ENCODE data around the gene AHNAK2.
"Not testable (repeated sequence)": the region's sequence is repeated elsewhere in the genome, so short reads cannot be mapped to it uniquely, and the experiment has no call there.

Gene AHNAK2

DNA sequence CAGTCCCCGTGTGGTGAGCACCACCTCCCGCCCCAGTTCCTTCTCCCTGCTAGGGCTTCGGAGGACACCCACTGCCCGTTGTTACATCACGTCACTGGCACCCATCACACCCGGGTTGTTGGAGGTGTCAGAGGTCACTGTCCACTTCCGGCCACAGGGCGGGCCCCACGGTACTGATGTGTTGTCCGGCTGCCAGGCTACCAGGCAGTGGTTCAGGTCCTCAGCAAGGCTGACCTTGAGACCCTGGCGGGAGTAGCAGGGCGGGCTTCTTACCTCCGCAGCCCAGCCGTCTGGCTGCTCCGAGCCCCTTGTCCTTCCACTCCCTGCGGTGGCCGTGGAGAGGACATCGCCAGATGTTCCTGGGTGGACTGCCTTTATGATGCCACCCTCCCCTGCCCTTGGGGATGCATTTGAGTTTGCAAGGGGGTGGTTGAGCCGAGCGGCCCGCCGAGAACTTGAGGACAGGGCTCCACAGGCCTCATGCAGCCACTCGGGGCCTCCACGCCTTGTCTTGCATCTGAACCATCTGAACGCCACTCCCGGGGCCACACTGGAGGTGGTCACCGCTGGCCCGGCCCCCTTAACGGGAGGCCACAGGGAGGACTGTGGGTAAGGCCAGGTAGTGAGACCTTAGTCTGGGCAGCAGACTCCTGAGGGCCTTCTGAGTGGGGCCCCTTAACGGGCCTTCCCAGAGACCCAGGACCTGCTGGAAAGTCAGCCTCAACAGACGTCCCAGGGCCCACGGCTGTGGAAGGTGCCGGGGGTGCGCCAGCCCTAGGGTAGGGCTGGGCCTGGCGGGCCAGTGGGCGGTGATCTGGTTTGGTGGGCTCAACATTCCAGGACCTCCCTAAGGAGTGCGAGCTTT, 80.6 kb downstream of the AHNAK2 start:
- DNase-seq (ENCODE audit: low read depth), result no peak

DNA sequence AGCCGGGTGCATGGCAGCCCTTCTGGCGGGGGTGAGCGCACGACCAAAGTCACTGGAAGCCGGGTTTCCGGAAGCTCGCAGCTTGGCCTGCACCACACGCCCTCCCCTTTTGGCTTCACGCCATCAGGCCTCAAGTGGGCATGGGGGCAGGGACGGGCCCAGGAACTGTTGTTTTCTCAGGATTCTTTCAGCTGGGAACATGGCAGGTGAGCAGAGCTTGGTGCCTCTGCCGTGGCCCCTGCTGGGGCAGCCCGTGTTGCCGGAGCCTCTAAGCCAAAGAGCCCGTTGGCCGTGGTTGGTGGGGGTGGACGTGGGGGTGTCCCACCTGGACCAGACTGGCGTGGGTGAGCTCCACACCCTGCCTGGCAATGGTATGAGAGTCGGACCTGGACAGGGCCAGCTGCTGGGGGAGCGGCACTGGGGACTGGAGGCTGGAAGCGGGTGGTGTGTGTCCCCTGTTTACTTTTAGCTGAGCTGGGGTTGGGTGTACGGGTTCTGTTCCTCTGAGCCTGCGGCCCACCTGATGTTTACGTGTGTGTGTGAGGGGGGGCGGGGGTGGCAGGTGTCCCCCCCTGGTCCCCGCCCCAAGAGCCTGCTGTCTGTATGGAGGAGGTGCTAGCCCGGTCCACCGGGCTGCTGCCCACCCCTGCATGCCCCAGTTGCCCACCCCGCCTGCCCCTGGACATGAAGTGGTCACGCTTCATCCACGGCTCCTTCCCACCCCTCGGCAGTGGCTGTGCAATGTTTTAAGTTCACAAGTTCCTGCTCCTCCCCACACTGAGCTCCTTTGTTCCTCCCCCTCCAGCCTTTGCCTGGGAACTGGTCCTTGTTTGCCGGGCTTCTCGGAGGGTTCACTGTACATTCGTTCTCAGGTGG, 82.2 kb downstream of the AHNAK2 start:
- no peak for DNase-seq (ENCODE audit: low read depth)

DNA sequence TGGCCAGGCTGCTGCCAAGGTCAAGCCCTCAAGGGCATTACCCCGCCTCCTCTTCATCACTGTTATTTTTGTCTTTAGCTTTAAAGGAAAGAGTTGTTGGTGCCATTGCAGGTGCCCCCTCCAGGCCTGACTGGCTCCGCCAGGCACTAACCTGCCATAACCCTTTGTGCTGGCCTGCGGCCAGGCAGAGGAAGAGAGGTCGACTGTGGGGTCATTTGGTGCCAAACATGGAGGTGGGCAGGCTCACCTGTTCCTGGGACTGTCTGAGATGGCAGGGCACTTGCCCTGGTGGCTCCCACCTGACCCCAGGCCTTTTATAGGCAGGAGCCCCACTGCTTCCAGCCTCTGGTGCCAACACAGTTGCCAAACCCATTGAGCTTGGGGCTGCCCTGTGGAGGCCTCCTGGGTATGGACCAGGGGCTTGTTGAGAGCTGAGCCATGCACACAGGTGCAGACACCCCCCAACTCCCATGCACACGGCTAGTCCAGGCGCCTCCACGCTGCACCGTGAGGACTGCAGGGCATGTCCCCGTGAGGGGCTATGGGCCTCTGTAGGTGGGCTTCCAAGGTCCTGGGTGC, 82.9 kb downstream of the AHNAK2 start:
- DNase-seq (ENCODE audit: low read depth), result no peak

DNA sequence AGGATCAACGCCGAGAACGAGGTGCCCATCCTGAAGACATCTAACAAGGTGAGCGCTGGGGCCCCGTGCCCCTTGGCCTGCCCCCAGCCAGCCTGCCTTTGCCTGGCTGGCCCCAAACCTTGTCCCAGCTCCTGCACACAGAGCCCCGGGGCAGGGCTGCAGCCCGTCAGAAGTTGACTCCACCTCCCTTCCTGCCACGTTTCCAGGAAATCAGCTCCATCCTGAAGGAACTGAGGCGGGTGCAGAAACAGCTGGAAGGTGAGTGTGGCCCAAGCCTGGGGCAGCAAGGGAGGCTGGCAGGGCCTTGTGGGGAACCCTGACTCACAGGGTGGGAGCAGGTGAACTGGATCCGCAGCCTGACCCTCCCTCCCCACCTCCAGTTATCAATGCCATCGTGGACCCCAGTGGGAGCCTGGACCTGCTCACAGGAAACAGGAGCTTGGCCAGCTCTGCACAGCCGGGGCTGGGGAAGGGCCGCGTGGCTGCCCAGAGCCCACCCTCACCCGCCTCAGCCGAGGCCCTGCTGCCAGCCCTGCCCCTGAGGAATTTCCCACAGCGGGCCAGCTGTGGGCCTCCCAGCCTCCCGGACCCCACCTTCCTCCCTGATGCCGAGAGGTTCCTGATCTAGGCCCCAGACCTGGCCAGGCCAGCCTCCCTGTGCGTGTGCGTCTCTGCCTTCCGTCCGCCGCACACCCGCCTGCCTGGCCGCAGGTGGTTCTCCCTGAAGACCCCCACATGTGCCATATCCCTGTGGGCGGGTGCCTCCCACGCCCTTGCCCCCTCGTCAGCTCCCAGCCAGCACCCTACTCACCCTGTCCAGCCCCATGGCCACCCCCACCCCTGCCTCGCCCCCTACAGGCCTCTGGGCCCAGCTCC, 83.6 kb downstream of the AHNAK2 start:
- no peak for DNase-seq (ENCODE audit: low read depth)

GRCh38 chr14:104893435-104894207, 84.6 kb downstream of the AHNAK2 start:
- DNase-seq (ENCODE audit: low read depth), result no peak

DNA sequence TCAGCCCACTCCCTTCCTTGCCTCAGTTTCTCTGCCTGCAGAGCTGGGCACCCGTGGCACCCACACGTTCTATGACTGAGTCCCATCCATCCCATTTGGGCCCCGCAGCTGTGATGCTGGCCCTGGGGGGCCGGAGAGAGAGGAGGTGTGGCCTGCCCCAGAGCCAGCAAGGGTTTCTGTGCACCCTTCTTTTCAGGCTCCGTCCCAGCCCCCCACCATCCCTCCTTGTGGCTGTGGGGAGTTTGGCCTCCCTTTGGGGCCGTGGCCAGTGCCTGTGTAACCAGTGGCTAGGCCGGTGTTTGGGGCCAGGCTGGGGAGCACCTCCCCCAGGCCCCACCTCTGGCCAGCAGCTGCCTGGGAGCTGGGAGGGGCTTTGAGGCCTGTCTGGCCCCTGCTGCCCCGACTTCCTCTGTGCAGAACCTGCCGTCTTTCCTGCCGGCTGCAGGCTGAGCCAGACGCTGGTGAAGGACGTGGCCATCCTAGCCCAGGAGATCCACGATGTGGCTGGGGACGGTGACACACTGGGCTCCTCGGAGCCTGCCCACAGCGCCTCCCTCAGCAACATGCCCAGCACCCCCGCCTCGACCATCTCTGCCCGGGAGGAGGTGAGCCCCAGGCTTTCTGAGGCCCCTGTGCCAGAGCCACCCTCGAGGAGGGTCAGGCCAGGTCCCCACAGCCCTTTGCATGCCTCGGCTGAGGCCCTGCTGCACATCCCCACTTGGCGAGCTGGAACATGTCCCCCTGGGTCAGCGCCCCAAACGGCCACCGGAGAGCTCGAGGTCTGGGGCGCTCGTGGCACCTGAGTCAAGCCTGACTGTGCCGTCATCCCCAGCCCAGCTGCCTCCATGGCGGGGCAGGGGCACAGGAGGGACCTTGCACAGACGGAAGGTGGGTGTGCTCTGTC, 85.4 kb downstream of the AHNAK2 start:
- no peak for DNase-seq (ENCODE audit: low read depth)

GRCh38 chr14:104891664-104892530, 86.3 kb downstream of the AHNAK2 start:
- no peak for DNase-seq (ENCODE audit: low read depth)

GRCh38 chr14:104891121-104891551, 87.0 kb downstream of the AHNAK2 start:
- DNase-seq (ENCODE audit: low read depth), result no peak

- not testable (repeated sequence) for DNase-seq (ENCODE audit: low read depth)
Measured at GRCh38 chr14:104890292-104890691, 87.9 kb downstream of the AHNAK2 start.

DNA sequence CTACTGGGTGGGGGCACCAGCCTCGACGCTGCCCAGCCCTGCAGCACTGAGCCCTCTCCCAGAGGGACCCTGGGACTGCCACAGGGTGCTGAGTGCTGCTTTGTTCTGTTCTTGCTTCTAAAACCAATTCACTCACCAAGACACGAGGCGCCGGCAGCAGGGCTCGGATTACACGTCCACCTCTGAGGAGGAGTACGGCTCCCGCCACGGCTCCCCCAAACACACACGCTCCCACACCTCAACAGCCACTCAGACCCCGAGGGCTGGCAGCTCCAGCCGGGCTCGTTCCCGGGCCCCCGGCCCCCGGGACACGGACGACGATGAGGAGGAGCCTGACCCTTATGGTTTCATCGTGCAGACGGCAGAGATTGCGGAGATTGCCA, 88.8 kb downstream of the AHNAK2 start:
- no peak for DNase-seq (ENCODE audit: low read depth)

GRCh38 chr14:104888489-104889374, 89.4 kb downstream of the AHNAK2 start:
- no peak for DNase-seq (ENCODE audit: low read depth)

- DNase-seq (ENCODE audit: low read depth), result no peak
Measured at GRCh38 chr14:104887623-104888488, 90.3 kb downstream of the AHNAK2 start.
